Karpas-422 (cell line): ENCODE measurements around the gene ADARB2. TPM values are rescaled to one million over a fixed set of nuclear protein-coding genes. Genes with fewer than 3 reads are reported as not detected.

Experiments used
- DNase-seq: peaks from one replicate; pipeline ENCODE4 v3.0.0-alpha.2; 2015
- H2AFZ ChIP-seq: fragments of 200-600 bp; sonication (generic); 2 replicates; pipeline ENCODE4 v1.6.1; 2014; ENCODE audit warnings: antibody characterized with exemption, low read length, mixed read lengths
- H3K27ac ChIP-seq: fragments of 200-600 bp; sonication (generic); 2 replicates; pipeline ENCODE4 v1.5.1; 2014; ENCODE audit warnings: mild to moderate bottlenecking, low read length, moderate library complexity
- H3K27me3 ChIP-seq: fragments of 200-600 bp; sonication (generic); 2 replicates; pipeline ENCODE4 v1.6.1; 2014; ENCODE audit warnings: low read length, mixed read lengths
- H3K36me3 ChIP-seq: fragments of 200-600 bp; sonication (generic); 2 replicates; pipeline ENCODE4 v1.6.1; 2014; ENCODE audit warnings: low read length, mixed read lengths; ENCODE audit not compliant: insufficient read depth
- H3K4me1 ChIP-seq: fragments of 200-600 bp; sonication (generic); 2 replicates; pipeline ENCODE4 v1.6.1; 2014; ENCODE audit warnings: mild to moderate bottlenecking, low read length, mixed read lengths
- H3K4me2 ChIP-seq: fragments of 200-600 bp; sonication (generic); 2 replicates; pipeline ENCODE4 v1.6.1; 2014; ENCODE audit warnings: low read length, low read depth, mild to moderate bottlenecking; ENCODE audit not compliant: poor library complexity, severe bottlenecking
- H3K4me3 ChIP-seq: fragments of 200-600 bp; sonication (generic); 2 replicates; pipeline ENCODE4 v1.5.1; 2014; ENCODE audit warnings: mild to moderate bottlenecking, antibody characterized with exemption, low read length, mixed read lengths
- H3K79me2 ChIP-seq: fragments of 200-600 bp; sonication (generic); 2 replicates; pipeline ENCODE4 v1.6.1; 2014; ENCODE audit warnings: mild to moderate bottlenecking, low read length, mixed read lengths
- H3K9ac ChIP-seq: fragments of 200-600 bp; sonication (generic); 2 replicates; pipeline ENCODE4 v1.6.0; 2014; ENCODE audit warnings: low read length
- H3K9me2 ChIP-seq: fragments of 200-600 bp; sonication (generic), shearing (Covaris generic); replicated peaks from 2 replicates; pipeline ENCODE4 v1.6.0; 2014; ENCODE audit warnings: mild to moderate bottlenecking, low read length, moderate library complexity; ENCODE audit not compliant: insufficient read depth
- H3K9me3 ChIP-seq: fragments of 300-700, 200-600 bp; sonication (generic); 2 replicates; pipeline ENCODE4 v1.6.1; 2014; ENCODE audit warnings: low read length, mixed read lengths
- H4K20me1 ChIP-seq: fragments of 200-600 bp; sonication (generic); 2 replicates; pipeline ENCODE4 v1.6.1; 2014; ENCODE audit warnings: mild to moderate bottlenecking, antibody characterized with exemption, low read length, low read depth; ENCODE audit not compliant: insufficient read depth
- total RNA-seq: library from RNA; depleted of rRNA; stranded (reverse); fragments of >200 nt; shearing (Covaris generic); gene quantifications from 2 replicates; pipeline ENCODE4 v1.2.3, GENCODE V29; 2014; ENCODE audit warnings: low replicate concordance

ADARB2 gene
- total RNA-seq, 1 experiment from 2014 or later = not detected

- no peaks in the 10 kb centered on the region for H3K27me3 ChIP-seq
- no peaks in the 10 kb centered on the region for H3K9me3 ChIP-seq
These were observed 607.1 kb downstream of the ADARB2 start for GRCh38 chr10:1130226-1130625.

GRCh38 chr10:1128649-1129048 is 608.7 kb downstream of the ADARB2 start:
- H3K27me3 ChIP-seq = no peaks in the 10 kb centered on the region
- H3K79me2 ChIP-seq = no peaks in the 10 kb centered on the region
- DNase-seq = no peak
- no peak overlapping the region for H3K27ac ChIP-seq
- H3K9ac ChIP-seq = no peak overlapping the region
- no peak overlapping the region for H3K4me3 ChIP-seq
- H3K4me1 ChIP-seq = no peaks in the 10 kb centered on the region
- no peak overlapping the region for H3K4me2 ChIP-seq
- no peak overlapping the region for H2AFZ ChIP-seq
- peaks cover 11% of the 10 kb centered on the region; the same call in 1 of the 2 replicates for H3K36me3 ChIP-seq
- no peaks in the 10 kb centered on the region for H3K9me2 ChIP-seq
- no peaks in the 10 kb centered on the region for H3K9me3 ChIP-seq
- H4K20me1 ChIP-seq = peaks cover 6% of the 10 kb centered on the region; the same call in 1 of the 2 replicates

More at GRCh38 chr10:1130226-1130625, 607.1 kb downstream of the ADARB2 start:
- H3K9ac ChIP-seq = no peak overlapping the region
- no peaks in the 10 kb centered on the region for H3K79me2 ChIP-seq
- no peak overlapping the region for H3K27ac ChIP-seq
- H2AFZ ChIP-seq = no peak overlapping the region
- peaks cover 11% of the 10 kb centered on the region; the same call in 1 of the 2 replicates for H3K36me3 ChIP-seq
- no peak overlapping the region for H3K4me2 ChIP-seq
- DNase-seq = no peak
- H3K4me3 ChIP-seq = no peak overlapping the region
- 0 out of 2 replicates have a peak, but pooled peaks cover 6% of the 10 kb centered on the region for H4K20me1 ChIP-seq
- no peaks in the 10 kb centered on the region for H3K9me2 ChIP-seq
- H3K4me1 ChIP-seq = no peaks in the 10 kb centered on the region

DNA sequence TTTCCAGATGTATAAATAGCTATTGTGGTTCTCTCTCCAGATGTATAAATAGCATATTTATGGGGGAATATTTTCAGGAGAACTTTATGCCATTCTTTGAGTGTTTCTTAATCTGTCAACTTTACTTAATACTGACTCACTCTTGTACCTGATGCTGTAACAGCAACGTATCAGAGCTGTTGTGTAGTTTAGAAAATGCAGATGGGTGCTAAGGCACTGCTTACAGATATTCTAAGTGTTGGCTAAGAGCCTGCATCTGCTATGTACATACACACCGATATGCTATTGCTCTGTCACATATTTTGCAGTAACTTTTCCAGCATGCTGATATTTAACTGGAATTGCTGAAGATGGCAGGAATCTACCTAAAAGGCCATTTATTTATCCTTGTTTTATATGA is 609.2 kb downstream of the ADARB2 start:
- no peak for DNase-seq
- Histone ChIP-seq H3K36me3 (peaks cover 11% of the 10 kb centered on the region; the same call in 1 of the 2 replicates), H4K20me1 (peaks cover 6% of the 10 kb centered on the region; the same call in 1 of the 2 replicates), H3K9me2 (no peaks in the 10 kb centered on the region), H2AFZ (no peak overlapping the region), H3K27me3 (no peaks in the 10 kb centered on the region), H3K79me2 (peaks cover 4% of the 10 kb centered on the region; the same call in 1 of the 2 replicates), H3K4me2 (no peak overlapping the region), H3K4me1 (peaks cover 3% of the 10 kb centered on the region; the same call in 1 of the 2 replicates), H3K9ac (no peak overlapping the region), H3K27ac (no peak overlapping the region), H3K4me3 (no peak overlapping the region), H3K9me3 (no peaks in the 10 kb centered on the region)

- Histone ChIP-seq H3K9me3 (no peaks in the 10 kb centered on the region), H3K4me1 (peaks cover 3% of the 10 kb centered on the region; the same call in 1 of the 2 replicates), H3K4me2 (no peak overlapping the region), H3K27me3 (no peaks in the 10 kb centered on the region), H3K4me3 (no peak overlapping the region), H3K27ac (no peak overlapping the region), H3K9me2 (no peaks in the 10 kb centered on the region), H3K9ac (no peak overlapping the region), H4K20me1 (peaks cover 6% of the 10 kb centered on the region; the same call in 1 of the 2 replicates), H3K36me3 (peaks cover 12% of the 10 kb centered on the region), H2AFZ (no peak overlapping the region), H3K79me2 (peaks cover 4% of the 10 kb centered on the region; the same call in 1 of the 2 replicates)
- no peak for DNase-seq
These were observed 609.7 kb downstream of the ADARB2 start for GRCh38 chr10:1127629-1128028.
